OCI-LY7 (cell line): ENCODE data around the gene ACOXL.

Experiments used
- EZH2phosphoT487 ChIP-seq: fragments of 200-600 bp; sonication (generic); IDR thresholded peaks from 2 replicates; pipeline ENCODE4 v1.6.1; 2018; ENCODE audit warnings: low read depth, borderline replicate concordance, mild to moderate bottlenecking, mixed run types, antibody characterized with exemption, low read length, moderate library complexity, mixed read lengths
- TF ChIP-seq, protein P1 (sequence below): fragments of 200-600 bp; sonication (generic); conservative IDR thresholded peaks from 2 replicates; pipeline ENCODE4 v1.5.1; 2014; ENCODE audit warnings: mild to moderate bottlenecking, antibody characterized with exemption, low read length, moderate library complexity, mixed read lengths

DNA sequence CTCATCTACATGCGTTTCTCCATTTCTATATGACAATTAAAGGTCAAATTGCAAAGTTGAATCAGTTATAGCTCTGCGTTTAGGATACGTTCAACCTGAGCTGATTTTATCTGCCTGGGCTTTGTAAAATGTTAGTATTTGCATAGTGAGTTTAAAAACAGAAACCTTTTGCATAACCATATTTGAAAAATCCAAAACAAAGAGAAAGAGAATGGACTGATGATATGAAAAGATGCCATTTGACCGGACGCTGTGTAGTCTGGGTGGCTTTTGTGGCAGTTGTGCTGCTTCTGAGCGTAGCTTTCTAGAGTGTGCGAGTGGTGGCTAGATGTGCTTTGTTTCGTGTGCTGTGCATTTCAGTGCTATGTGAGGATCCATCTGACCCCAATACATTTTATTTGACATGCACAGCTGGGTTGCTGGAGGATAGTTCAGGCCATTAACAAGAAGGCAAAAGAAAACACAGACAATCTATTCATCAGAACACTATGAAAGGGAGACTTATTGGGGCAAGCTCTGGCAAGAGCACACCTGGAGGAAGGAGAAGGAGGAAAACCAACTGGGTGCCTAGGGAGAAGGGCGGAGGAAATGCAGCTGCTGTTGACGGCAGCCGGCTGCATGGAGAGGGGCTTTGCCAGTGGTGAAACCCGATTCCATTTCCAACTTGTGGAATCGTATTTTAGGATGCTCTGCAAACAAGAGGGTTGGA lies 126.8 kb downstream of the ACOXL start:
- TF ChIP-seq, protein P1, sequence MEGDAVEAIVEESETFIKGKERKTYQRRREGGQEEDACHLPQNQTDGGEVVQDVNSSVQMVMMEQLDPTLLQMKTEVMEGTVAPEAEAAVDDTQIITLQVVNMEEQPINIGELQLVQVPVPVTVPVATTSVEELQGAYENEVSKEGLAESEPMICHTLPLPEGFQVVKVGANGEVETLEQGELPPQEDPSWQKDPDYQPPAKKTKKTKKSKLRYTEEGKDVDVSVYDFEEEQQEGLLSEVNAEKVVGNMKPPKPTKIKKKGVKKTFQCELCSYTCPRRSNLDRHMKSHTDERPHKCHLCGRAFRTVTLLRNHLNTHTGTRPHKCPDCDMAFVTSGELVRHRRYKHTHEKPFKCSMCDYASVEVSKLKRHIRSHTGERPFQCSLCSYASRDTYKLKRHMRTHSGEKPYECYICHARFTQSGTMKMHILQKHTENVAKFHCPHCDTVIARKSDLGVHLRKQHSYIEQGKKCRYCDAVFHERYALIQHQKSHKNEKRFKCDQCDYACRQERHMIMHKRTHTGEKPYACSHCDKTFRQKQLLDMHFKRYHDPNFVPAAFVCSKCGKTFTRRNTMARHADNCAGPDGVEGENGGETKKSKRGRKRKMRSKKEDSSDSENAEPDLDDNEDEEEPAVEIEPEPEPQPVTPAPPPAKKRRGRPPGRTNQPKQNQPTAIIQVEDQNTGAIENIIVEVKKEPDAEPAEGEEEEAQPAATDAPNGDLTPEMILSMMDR, result no peak
- TF ChIP-seq EZH2phosphoT487, result no peak
